ENCODE measurements around the gene HECTD4.

DNA sequence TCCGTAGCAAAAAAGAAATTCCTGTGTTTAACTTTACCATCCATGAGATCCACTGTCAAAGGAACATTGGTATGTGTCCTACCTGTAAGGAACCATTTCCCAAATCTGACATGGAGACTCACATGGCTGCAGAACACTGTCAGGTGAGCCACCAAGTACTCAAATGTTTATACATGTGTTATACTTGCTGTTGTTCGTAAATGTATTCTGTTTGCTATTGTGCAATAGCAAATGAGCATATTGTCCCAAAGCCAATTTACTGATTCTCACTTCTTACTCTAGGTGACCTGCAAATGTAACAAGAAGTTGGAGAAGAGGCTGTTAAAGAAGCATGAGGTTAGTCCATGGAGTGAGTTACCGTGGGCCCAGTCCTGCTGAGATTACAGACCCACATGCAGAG is 247.5 kb downstream of the HECTD4 start:
- TF ChIP-seq, protein P1, sequence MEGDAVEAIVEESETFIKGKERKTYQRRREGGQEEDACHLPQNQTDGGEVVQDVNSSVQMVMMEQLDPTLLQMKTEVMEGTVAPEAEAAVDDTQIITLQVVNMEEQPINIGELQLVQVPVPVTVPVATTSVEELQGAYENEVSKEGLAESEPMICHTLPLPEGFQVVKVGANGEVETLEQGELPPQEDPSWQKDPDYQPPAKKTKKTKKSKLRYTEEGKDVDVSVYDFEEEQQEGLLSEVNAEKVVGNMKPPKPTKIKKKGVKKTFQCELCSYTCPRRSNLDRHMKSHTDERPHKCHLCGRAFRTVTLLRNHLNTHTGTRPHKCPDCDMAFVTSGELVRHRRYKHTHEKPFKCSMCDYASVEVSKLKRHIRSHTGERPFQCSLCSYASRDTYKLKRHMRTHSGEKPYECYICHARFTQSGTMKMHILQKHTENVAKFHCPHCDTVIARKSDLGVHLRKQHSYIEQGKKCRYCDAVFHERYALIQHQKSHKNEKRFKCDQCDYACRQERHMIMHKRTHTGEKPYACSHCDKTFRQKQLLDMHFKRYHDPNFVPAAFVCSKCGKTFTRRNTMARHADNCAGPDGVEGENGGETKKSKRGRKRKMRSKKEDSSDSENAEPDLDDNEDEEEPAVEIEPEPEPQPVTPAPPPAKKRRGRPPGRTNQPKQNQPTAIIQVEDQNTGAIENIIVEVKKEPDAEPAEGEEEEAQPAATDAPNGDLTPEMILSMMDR (IDR thresholded peaks at IDR 0.05), result no peak
- no peak for TF ChIP-seq POLR2A (IDR thresholded peaks at IDR 0.05)
